OCI-LY1 (cell line): Measurements from ENCODE around the gene CASP9.
"Not testable (repeated sequence)": the region's sequence is repeated elsewhere in the genome, so short reads cannot be mapped to it uniquely, and the experiment has no call there.

ENCODE experiments used
- H2AFZ ChIP-seq: fragments of 200-600 bp; sonication (generic), shearing (Covaris generic); 2 replicates; pipeline ENCODE4 v1.6.0; 2014; ENCODE audit warnings: antibody characterized with exemption, mild to moderate bottlenecking, low read length
- H3F3A ChIP-seq: fragments of 200-600 bp; sonication (generic), shearing (Covaris generic); 2 replicates; pipeline ENCODE4 v1.6.0; 2014; ENCODE audit warnings: mild to moderate bottlenecking, antibody characterized with exemption, low read length, moderate library complexity; ENCODE audit not compliant: insufficient read depth
- H3K27ac ChIP-seq: fragments of 200-600 bp; sonication (generic); 2 replicates; pipeline ENCODE4 v1.5.1; 2014; ENCODE audit warnings: low read length, mixed run types, mild to moderate bottlenecking, low read depth; ENCODE audit not compliant: poor library complexity, severe bottlenecking
- H3K27me3 ChIP-seq: fragments of 200-600 bp; sonication (generic); 2 replicates; pipeline ENCODE4 v1.6.0; 2014; ENCODE audit warnings: antibody characterized with exemption, mild to moderate bottlenecking, low read length, moderate library complexity; ENCODE audit not compliant: insufficient read depth
- H3K36me3 ChIP-seq: fragments of 200-600 bp; sonication (generic); 2 replicates; pipeline ENCODE4 v1.6.1; 2014; ENCODE audit warnings: mild to moderate bottlenecking, antibody characterized with exemption, low read length, moderate library complexity, mixed read lengths; ENCODE audit not compliant: insufficient read depth
- H3K4me1 ChIP-seq: fragments of 200-600 bp; sonication (generic); 2 replicates; pipeline ENCODE4 v1.5.1; 2014; ENCODE audit warnings: mild to moderate bottlenecking, low read length, moderate library complexity; ENCODE audit not compliant: insufficient read depth, severe bottlenecking
- H3K4me2 ChIP-seq: fragments of 200-600 bp; sonication (generic), shearing (Covaris generic); 2 replicates; pipeline ENCODE4 v1.6.1; 2014; ENCODE audit warnings: low read length
- H3K4me3 ChIP-seq: fragments of 200-600 bp; sonication (generic); 2 replicates; pipeline ENCODE4 v1.5.1; 2014; ENCODE audit warnings: low read length, low read depth, mild to moderate bottlenecking, mixed read lengths; ENCODE audit not compliant: poor library complexity, severe bottlenecking
- H3K79me2 ChIP-seq: fragments of 200-600 bp; shearing (Covaris generic); 2 replicates; pipeline ENCODE4 v1.6.1; 2016; ENCODE audit warnings: mixed run types, low read length, mixed read lengths; ENCODE audit not compliant: insufficient read depth
- H3K9ac ChIP-seq: fragments of 200-600 bp; sonication (generic), shearing (Covaris generic); 2 replicates; pipeline ENCODE4 v1.6.1; 2014; ENCODE audit warnings: mild to moderate bottlenecking, low read length, mixed read lengths
- H3K9me2 ChIP-seq: fragments of 200-600 bp; sonication (generic), shearing (Covaris generic); 2 replicates; pipeline ENCODE4 v1.6.1; 2014; ENCODE audit warnings: low read depth, mild to moderate bottlenecking, low read length, mixed read lengths
- H3K9me3 ChIP-seq: fragments of 200-600 bp; shearing (Covaris generic); 2 replicates; pipeline ENCODE4 v1.6.1; 2014; ENCODE audit warnings: low read length, mixed read lengths
- H4K20me1 ChIP-seq: fragments of 200-600 bp; sonication (generic), shearing (Covaris generic); 2 replicates; pipeline ENCODE4 v1.6.0; 2016; ENCODE audit warnings: mild to moderate bottlenecking, low read length; ENCODE audit not compliant: insufficient read depth
- EZH2 ChIP-seq: fragments of 200-600 bp; sonication (generic), shearing (Covaris generic); IDR thresholded peaks from 2 replicates; pipeline ENCODE4 v1.8.0; 2017; ENCODE audit warnings: borderline replicate concordance, mixed run types, mild to moderate bottlenecking, antibody characterized with exemption, low read length, moderate library complexity, mixed read lengths
- TF ChIP-seq, protein P1 (sequence below): fragments of 200-600 bp; sonication (generic), shearing (Covaris generic); IDR thresholded peaks from 2 replicates; pipeline ENCODE4 v1.5.1; 2017; ENCODE audit warnings: mild to moderate bottlenecking, antibody characterized with exemption, low read length, moderate library complexity, mixed read lengths

CASP9 gene

GRCh38 chr1:15475752-15476314, 48.2 kb downstream of the CASP9 start, which contains the start of gene CELA2B:
Gene CELA2B, plus strand, starts transcription at chr1:15476104. Its CDS starts 22 bp downstream, at chr1:15476126.
- H3K9ac ChIP-seq = no peak within 1 kb of the TSS
- TF ChIP-seq, protein P1, sequence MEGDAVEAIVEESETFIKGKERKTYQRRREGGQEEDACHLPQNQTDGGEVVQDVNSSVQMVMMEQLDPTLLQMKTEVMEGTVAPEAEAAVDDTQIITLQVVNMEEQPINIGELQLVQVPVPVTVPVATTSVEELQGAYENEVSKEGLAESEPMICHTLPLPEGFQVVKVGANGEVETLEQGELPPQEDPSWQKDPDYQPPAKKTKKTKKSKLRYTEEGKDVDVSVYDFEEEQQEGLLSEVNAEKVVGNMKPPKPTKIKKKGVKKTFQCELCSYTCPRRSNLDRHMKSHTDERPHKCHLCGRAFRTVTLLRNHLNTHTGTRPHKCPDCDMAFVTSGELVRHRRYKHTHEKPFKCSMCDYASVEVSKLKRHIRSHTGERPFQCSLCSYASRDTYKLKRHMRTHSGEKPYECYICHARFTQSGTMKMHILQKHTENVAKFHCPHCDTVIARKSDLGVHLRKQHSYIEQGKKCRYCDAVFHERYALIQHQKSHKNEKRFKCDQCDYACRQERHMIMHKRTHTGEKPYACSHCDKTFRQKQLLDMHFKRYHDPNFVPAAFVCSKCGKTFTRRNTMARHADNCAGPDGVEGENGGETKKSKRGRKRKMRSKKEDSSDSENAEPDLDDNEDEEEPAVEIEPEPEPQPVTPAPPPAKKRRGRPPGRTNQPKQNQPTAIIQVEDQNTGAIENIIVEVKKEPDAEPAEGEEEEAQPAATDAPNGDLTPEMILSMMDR = no peak
- no peak for TF ChIP-seq EZH2
- no peak within 1 kb of the TSS for H3K4me2 ChIP-seq
- no peak within 1 kb of the TSS for H2AFZ ChIP-seq
- H3K4me3 ChIP-seq = no peak within 1 kb of the TSS
- H3K79me2 ChIP-seq = no peaks in the 10 kb centered on the region
- H3F3A ChIP-seq = no peaks in the 10 kb centered on the region
- no peaks in the 10 kb centered on the region for H3K9me2 ChIP-seq
- H3K36me3 ChIP-seq = no peaks in the 10 kb centered on the region
- no peaks in the 10 kb centered on the region for H4K20me1 ChIP-seq
- no peak within 1 kb of the TSS for H3K27ac ChIP-seq
- H3K4me1 ChIP-seq = no peaks in the 10 kb centered on the region
- 0 out of 2 replicates have a peak, but pooled peaks cover 4% of the 10 kb centered on the region for H3K27me3 ChIP-seq
- no peaks in the 10 kb centered on the region for H3K9me3 ChIP-seq

DNA sequence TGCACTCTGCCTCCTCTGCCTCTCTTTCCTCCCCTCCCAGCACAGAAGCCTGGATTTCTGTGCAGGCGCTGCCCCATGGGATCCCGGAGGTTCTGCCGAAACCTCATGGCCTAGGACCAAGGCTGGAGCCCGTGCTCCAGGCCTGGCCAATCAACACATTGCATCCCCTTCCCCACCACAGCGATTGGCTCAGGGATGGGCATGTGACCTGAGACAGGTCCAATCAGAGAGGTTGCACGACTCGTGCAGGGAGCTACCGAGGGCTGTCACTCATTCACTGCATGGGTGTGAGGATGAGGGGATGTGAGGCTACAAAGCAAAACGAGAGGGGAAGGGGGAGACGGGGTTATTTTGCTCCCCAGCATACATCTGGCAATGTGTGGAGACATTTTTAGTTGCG, 51.4 kb downstream of the CASP9 start:
- no peak overlapping the region for H2AFZ ChIP-seq
- no peak for TF ChIP-seq EZH2
- TF ChIP-seq, protein P1 = no peak
- no peak overlapping the region for H3K4me3 ChIP-seq
- 0 out of 2 replicates have a peak, but pooled peaks cover 4% of the 10 kb centered on the region for H3K27me3 ChIP-seq
- H4K20me1 ChIP-seq = no peaks in the 10 kb centered on the region
- no peak overlapping the region for H3K9ac ChIP-seq
- no peaks in the 10 kb centered on the region for H3K4me1 ChIP-seq
- no peaks in the 10 kb centered on the region for H3K36me3 ChIP-seq
- no peak overlapping the region for H3K4me2 ChIP-seq
- no peaks in the 10 kb centered on the region for H3K79me2 ChIP-seq
- H3K9me3 ChIP-seq = no peaks in the 10 kb centered on the region
- no peaks in the 10 kb centered on the region for H3K9me2 ChIP-seq
- H3F3A ChIP-seq = no peaks in the 10 kb centered on the region
- H3K27ac ChIP-seq = no peak overlapping the region

DNA sequence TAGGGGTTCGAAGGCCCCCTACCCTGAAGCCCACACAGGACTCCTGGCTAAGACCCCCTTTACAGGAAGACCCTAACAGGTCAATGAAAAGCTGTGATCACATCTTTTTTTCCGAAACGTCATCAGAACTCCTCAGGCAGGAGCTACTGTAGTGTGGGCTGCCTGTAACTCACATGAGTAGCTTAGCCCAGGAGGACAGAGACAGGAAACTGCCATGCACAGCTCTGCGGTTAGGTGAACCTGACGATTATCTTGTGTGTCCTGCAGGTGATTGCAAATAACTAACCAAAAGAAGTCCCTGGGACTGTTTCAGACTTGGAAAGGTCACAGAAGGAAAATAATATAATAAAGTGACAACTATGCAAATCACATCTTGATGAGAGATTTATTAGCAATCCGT, 52.3 kb downstream of the CASP9 start:
- H3K9me3 ChIP-seq, H3K4me3 ChIP-seq, H3F3A ChIP-seq, H3K36me3 ChIP-seq, H3K27ac ChIP-seq, H3K4me1 ChIP-seq, H3K9me2 ChIP-seq, H3K9ac ChIP-seq, H2AFZ ChIP-seq, H4K20me1 ChIP-seq, H3K27me3 ChIP-seq, H3K4me2 ChIP-seq, H3K79me2 ChIP-seq: not testable (repeated sequence)

- not testable (repeated sequence) for H3K9me3 ChIP-seq, H4K20me1 ChIP-seq, H3F3A ChIP-seq, H3K9me2 ChIP-seq, H2AFZ ChIP-seq, H3K4me2 ChIP-seq, H3K9ac ChIP-seq, H3K27ac ChIP-seq, H3K36me3 ChIP-seq, H3K4me1 ChIP-seq, H3K4me3 ChIP-seq, H3K79me2 ChIP-seq, H3K27me3 ChIP-seq
These were observed 52.9 kb downstream of the CASP9 start for GRCh38 chr1:15471067-15471466.

GRCh38 chr1:15469821-15470448, 54.1 kb downstream of the CASP9 start:
- H3K79me2 ChIP-seq, H3K27me3 ChIP-seq, H3F3A ChIP-seq, H3K9me2 ChIP-seq, H3K4me3 ChIP-seq, H2AFZ ChIP-seq, H3K9me3 ChIP-seq, H3K4me2 ChIP-seq, H3K27ac ChIP-seq, H3K9ac ChIP-seq, H3K36me3 ChIP-seq, H3K4me1 ChIP-seq, H4K20me1 ChIP-seq: not testable (repeated sequence)
